ENCODE measurements around the gene DSPP.

The DSPP gene

DNA sequence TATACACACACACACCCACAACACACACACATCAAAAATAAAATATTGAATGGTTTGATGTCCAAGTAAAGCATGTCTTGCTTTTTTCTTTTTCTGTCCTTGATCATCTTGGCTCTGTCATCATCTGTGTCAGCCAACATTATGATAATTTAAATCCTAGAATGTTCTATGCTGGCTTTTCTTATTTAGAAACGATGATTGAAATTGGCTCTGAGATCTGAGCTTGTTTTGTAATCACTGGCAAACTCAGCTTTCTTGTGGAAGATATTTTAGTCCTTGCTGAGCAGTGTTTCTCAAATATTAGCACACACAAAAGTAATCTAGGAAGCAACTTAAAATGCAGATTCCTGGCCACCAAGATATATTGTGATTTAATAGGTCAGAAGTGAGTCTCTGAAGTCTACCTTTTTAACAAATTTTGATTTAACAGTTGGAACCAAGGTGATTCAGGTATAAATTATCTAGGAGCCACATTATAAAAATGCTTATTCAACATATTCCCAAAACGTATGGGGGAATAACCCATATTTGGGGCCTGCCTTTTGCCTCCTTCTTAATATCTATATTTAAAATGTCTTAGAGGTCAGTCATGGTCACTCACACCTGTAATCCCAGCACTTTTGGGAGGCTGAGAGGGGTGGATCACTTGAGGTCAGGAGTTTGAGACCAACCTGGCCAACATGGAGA is 24.0 kb upstream of the DSPP start:
- TF ChIP-seq, protein P1, sequence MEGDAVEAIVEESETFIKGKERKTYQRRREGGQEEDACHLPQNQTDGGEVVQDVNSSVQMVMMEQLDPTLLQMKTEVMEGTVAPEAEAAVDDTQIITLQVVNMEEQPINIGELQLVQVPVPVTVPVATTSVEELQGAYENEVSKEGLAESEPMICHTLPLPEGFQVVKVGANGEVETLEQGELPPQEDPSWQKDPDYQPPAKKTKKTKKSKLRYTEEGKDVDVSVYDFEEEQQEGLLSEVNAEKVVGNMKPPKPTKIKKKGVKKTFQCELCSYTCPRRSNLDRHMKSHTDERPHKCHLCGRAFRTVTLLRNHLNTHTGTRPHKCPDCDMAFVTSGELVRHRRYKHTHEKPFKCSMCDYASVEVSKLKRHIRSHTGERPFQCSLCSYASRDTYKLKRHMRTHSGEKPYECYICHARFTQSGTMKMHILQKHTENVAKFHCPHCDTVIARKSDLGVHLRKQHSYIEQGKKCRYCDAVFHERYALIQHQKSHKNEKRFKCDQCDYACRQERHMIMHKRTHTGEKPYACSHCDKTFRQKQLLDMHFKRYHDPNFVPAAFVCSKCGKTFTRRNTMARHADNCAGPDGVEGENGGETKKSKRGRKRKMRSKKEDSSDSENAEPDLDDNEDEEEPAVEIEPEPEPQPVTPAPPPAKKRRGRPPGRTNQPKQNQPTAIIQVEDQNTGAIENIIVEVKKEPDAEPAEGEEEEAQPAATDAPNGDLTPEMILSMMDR (IDR thresholded peaks at IDR 0.05; ENCODE audit: insufficient read depth, low read length, missing control alignments): no peak

DNA sequence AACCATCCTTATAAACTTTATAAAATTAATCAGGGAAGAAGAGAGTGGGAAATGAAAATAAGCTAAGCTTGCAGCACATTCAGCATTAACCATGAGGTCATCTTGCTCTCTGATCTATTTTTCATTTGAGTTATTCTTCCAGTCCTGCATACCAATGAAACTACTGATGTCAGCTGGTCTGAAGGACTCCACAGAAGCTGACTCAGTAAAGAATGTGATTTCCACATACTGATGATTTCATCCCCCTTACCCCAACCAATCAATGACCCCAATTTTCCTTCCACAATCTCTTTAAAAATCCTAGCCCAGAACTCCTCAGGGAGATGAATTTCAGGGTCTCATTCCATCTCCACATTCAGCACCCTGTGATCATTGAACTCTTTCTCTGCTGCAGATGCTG is 18.8 kb upstream of the DSPP start:
- ChIA-PET CTCF (no interaction called here), POLR2A (no interaction called here)
- DNase-seq (ENCODE audit: low read depth, low spot score): peak; percentile 84
- no peak overlapping the region for H3K4me3 ChIP-seq (ENCODE audit: low read depth, low read length)
- TF ChIP-seq, protein P1 (IDR thresholded peaks at IDR 0.05; ENCODE audit: insufficient read depth, low read length, missing control alignments): no peak

More for the DNA sequence above, 24.0 kb upstream of the DSPP start:
- no peak overlapping the region for H3K4me3 ChIP-seq (ENCODE audit: low read depth, low read length)
- no peak for DNase-seq (ENCODE audit: low read depth, low spot score)
- ChIA-PET CTCF (no interaction called here), POLR2A (no interaction called here)

DNA sequence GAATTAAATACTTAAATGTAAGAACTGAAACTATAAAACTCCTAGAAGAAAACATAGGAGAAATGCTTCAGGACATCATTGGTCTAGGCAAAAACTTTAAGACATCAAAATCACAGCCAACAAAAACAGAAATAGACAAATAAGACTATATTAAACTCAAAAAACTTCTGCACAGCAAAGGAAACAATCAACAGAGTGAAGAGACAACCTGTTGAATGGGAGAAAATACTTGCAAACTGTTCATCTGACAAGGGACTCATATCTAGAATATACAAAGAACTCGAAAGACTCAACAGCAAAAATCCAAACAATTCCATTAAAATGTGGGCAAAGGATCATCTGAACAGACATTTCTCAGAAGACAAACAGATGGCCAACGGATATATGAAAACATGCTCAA is 16.2 kb upstream of the DSPP start:
- TF ChIP-seq, protein P1 (IDR thresholded peaks at IDR 0.05; ENCODE audit: insufficient read depth, low read length, missing control alignments): no peak
- ChIA-PET CTCF (no interaction called here), POLR2A (no interaction called here)
- no peak for DNase-seq (ENCODE audit: low read depth, low spot score)
- no peak overlapping the region for H3K4me3 ChIP-seq (ENCODE audit: low read depth, low read length)

DNA sequence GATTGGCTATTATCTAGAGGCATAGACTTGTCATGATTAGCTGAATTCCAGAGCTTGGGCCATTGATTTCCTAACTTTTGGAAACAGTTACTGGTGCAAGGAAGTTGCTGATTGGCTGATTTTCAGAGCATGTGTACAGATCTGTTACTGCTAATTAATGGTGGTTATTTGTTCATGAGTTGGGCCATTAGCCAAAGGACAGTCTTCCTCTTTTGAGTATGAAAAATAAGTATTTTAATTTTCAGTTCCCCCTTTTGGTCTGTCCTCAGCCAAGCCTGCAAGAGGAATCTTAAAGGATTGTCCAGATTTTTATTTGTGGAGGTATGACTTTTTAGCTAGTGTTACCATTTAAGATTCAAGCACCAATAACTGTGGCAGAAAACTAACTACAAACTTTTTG is 7.0 kb upstream of the DSPP start:
- TF ChIP-seq, protein P1 (IDR thresholded peaks at IDR 0.05; ENCODE audit: insufficient read depth, low read length, missing control alignments): no peak
- ChIA-PET CTCF (no interaction called here), POLR2A (no interaction called here)
- no peak overlapping the region for H3K4me3 ChIP-seq (ENCODE audit: low read depth, low read length)
- DNase-seq (ENCODE audit: low read depth, low spot score): no peak

DNA sequence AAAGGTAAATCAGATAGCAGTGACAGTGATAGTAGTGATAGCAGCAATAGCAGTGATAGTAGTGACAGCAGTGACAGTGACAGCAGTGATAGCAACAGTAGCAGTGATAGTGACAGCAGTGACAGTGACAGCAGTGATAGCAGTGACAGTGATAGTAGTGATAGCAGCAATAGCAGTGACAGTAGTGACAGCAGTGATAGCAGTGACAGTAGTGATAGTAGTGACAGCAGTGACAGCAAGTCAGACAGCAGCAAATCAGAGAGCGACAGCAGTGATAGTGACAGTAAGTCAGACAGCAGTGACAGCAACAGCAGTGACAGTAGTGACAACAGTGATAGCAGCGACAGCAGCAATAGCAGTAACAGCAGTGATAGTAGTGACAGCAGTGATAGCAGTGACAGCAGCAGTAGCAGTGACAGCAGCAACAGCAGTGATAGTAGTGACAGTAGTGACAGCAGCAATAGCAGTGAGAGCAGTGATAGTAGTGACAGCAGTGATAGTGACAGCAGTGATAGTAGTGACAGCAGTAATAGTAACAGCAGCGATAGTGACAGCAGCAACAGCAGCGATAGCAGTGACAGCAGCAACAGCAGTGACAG is 6.1 kb downstream of the DSPP start:
- TF ChIP-seq, protein P1 (IDR thresholded peaks at IDR 0.05; ENCODE audit: insufficient read depth, low read length, missing control alignments): no peak
- H3K4me3 ChIP-seq (ENCODE audit: low read depth, low read length): no peak overlapping the region
- no peak for DNase-seq (ENCODE audit: low read depth, low spot score)
- ChIA-PET POLR2A (no interaction called here), CTCF (no interaction called here)

DNA sequence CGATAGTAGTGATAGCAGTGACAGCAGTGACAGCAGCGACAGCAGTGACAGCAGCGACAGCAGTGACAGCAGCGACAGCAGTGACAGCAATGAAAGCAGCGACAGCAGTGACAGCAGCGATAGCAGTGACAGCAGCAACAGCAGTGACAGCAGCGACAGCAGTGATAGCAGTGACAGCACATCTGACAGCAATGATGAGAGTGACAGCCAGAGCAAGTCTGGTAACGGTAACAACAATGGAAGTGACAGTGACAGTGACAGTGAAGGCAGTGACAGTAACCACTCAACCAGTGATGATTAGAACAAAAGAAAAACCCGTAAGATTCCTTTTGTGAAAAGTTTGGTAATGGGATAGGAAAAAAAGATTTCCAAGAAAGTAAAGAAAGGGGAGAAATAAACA is 7.9 kb downstream of the DSPP start:
- TF ChIP-seq, protein P1 (IDR thresholded peaks at IDR 0.05; ENCODE audit: insufficient read depth, low read length, missing control alignments): no peak
- H3K4me3 ChIP-seq (ENCODE audit: low read depth, low read length): no peak overlapping the region
- DNase-seq (ENCODE audit: low read depth, low spot score): no peak
- CTCF ChIA-PET: no interaction called here
- POLR2A ChIA-PET: no interaction called here

All from AG04449 (cell line).